ENCODE results near the gene USP7.
"Not testable (repeated sequence)": the region's sequence is repeated elsewhere in the genome, so short reads cannot be mapped to it uniquely, and the experiment has no call there.

The USP7 gene

GRCh38 chr16:8886593-8887430 lies 76.9 kb downstream of the USP7 start:
- peak overlapping the region; percentile 71; the same call in 1 of the 2 replicates for H3K27ac ChIP-seq (ENCODE audit: low read depth, low read length)

GRCh38 chr16:8885674-8886592 lies 77.8 kb downstream of the USP7 start:
- Histone ChIP-seq H3K79me2 (ENCODE audit: control insufficient read depth, insufficient read depth, low read length, unreplicated experiment) (no peaks in the 10 kb centered on the region), H3K36me3 (ENCODE audit: insufficient read depth, low read length) (0 out of 2 replicates have a peak, but pooled peaks cover 3% of the 10 kb centered on the region), H3K27ac (ENCODE audit: low read depth, low read length) (peak overlapping the region; percentile 71), H2AFZ (ENCODE audit: low read length, unreplicated experiment) (no peak overlapping the region), H3K4me3 (ENCODE audit: low read depth, low read length) (no peak overlapping the region), H3K27me3 (ENCODE audit: insufficient read depth, low read length) (no peaks in the 10 kb centered on the region), H3K4me1 (ENCODE audit: control insufficient read depth, insufficient read depth, low read length, unreplicated experiment) (peaks cover 44% of the 10 kb centered on the region)

More at GRCh38 chr16:8886593-8887430, 76.9 kb downstream of the USP7 start:
- no peaks in the 10 kb centered on the region for H3K27me3 ChIP-seq (ENCODE audit: insufficient read depth, low read length)
- peaks cover 44% of the 10 kb centered on the region for H3K4me1 ChIP-seq (ENCODE audit: control insufficient read depth, insufficient read depth, low read length, unreplicated experiment)
- no peaks in the 10 kb centered on the region for H3K79me2 ChIP-seq (ENCODE audit: control insufficient read depth, insufficient read depth, low read length, unreplicated experiment)
- H3K36me3 ChIP-seq (ENCODE audit: insufficient read depth, low read length), result 0 out of 2 replicates have a peak, but pooled peaks cover 3% of the 10 kb centered on the region
- H2AFZ ChIP-seq (ENCODE audit: low read length, unreplicated experiment), result no peak overlapping the region
- no peak overlapping the region for H3K4me3 ChIP-seq (ENCODE audit: low read depth, low read length)

- no peaks in the 10 kb centered on the region for H3K27me3 ChIP-seq (ENCODE audit: insufficient read depth, low read length)
- H3K4me3 ChIP-seq (ENCODE audit: low read depth, low read length), result no peak overlapping the region
- no peak overlapping the region for H2AFZ ChIP-seq (ENCODE audit: low read length, unreplicated experiment)
- H3K36me3 ChIP-seq (ENCODE audit: insufficient read depth, low read length), result no peaks in the 10 kb centered on the region
- H3K4me1 ChIP-seq (ENCODE audit: control insufficient read depth, insufficient read depth, low read length, unreplicated experiment), result peaks cover 49% of the 10 kb centered on the region
- no peak overlapping the region for H3K27ac ChIP-seq (ENCODE audit: low read depth, low read length)
- H3K79me2 ChIP-seq (ENCODE audit: control insufficient read depth, insufficient read depth, low read length, unreplicated experiment), result no peaks in the 10 kb centered on the region
Measured at GRCh38 chr16:8882725-8883377, 80.9 kb downstream of the USP7 start.

- H3K27me3 ChIP-seq (ENCODE audit: insufficient read depth, low read length), result no peaks in the 10 kb centered on the region
- no peaks in the 10 kb centered on the region for H3K79me2 ChIP-seq (ENCODE audit: control insufficient read depth, insufficient read depth, low read length, unreplicated experiment)
- no peak within 1 kb of the TSS for H3K27ac ChIP-seq (ENCODE audit: low read depth, low read length)
- peaks cover 46% of the 10 kb centered on the region for H3K4me1 ChIP-seq (ENCODE audit: control insufficient read depth, insufficient read depth, low read length, unreplicated experiment)
- H3K4me3 ChIP-seq (ENCODE audit: low read depth, low read length), result no peak within 1 kb of the TSS
- H2AFZ ChIP-seq (ENCODE audit: low read length, unreplicated experiment), result no peak within 1 kb of the TSS
- H3K36me3 ChIP-seq (ENCODE audit: insufficient read depth, low read length), result no peaks in the 10 kb centered on the region
Measured at GRCh38 chr16:8882041-8882617, 81.6 kb downstream of the USP7 start, which contains the start of gene LITAFD. TSS of gene LITAFD (plus strand) at chr16:8882351. CDS start at chr16:8884356, 2,005 bp downstream.

GRCh38 chr16:8880839-8881510 lies 82.7 kb downstream of the USP7 start:
- Histone ChIP-seq H3K36me3 (ENCODE audit: insufficient read depth, low read length) (no peaks in the 10 kb centered on the region), H2AFZ (ENCODE audit: low read length, unreplicated experiment) (no peak overlapping the region), H3K27me3 (ENCODE audit: insufficient read depth, low read length) (no peaks in the 10 kb centered on the region), H3K4me1 (ENCODE audit: control insufficient read depth, insufficient read depth, low read length, unreplicated experiment) (peaks cover 34% of the 10 kb centered on the region), H3K4me3 (ENCODE audit: low read depth, low read length) (no peak overlapping the region), H3K27ac (ENCODE audit: low read depth, low read length) (no peak overlapping the region), H3K79me2 (ENCODE audit: control insufficient read depth, insufficient read depth, low read length, unreplicated experiment) (no peaks in the 10 kb centered on the region)

GRCh38 chr16:8878523-8878911 lies 85.2 kb downstream of the USP7 start:
- Histone ChIP-seq H3K4me1 (ENCODE audit: control insufficient read depth, insufficient read depth, low read length, unreplicated experiment) (peaks cover 17% of the 10 kb centered on the region), H3K27ac (ENCODE audit: low read depth, low read length) (peak overlapping the region; percentile 62), H3K79me2 (ENCODE audit: control insufficient read depth, insufficient read depth, low read length, unreplicated experiment) (no peaks in the 10 kb centered on the region), H3K36me3 (ENCODE audit: insufficient read depth, low read length) (no peaks in the 10 kb centered on the region), H2AFZ (ENCODE audit: low read length, unreplicated experiment) (peak overlapping the region; percentile 32), H3K27me3 (ENCODE audit: insufficient read depth, low read length) (no peaks in the 10 kb centered on the region), H3K4me3 (ENCODE audit: low read depth, low read length) (no peak overlapping the region)

GRCh38 chr16:8877894-8878522 lies 85.7 kb downstream of the USP7 start:
- Histone ChIP-seq H3K27me3 (ENCODE audit: insufficient read depth, low read length) (no peaks in the 10 kb centered on the region), H3K36me3 (ENCODE audit: insufficient read depth, low read length) (no peaks in the 10 kb centered on the region), H3K4me1 (ENCODE audit: control insufficient read depth, insufficient read depth, low read length, unreplicated experiment) (peaks cover 17% of the 10 kb centered on the region), H2AFZ (ENCODE audit: low read length, unreplicated experiment) (no peak overlapping the region), H3K79me2 (ENCODE audit: control insufficient read depth, insufficient read depth, low read length, unreplicated experiment) (no peaks in the 10 kb centered on the region), H3K27ac (ENCODE audit: low read depth, low read length) (peak overlapping the region; percentile 62; the same call in 1 of the 2 replicates), H3K4me3 (ENCODE audit: low read depth, low read length) (no peak overlapping the region)

GRCh38 chr16:8875317-8875716 lies 88.4 kb downstream of the USP7 start:
- not testable (repeated sequence) for H3K4me3 ChIP-seq (ENCODE audit: low read depth, low read length); H3K36me3 ChIP-seq (ENCODE audit: insufficient read depth, low read length); H3K27ac ChIP-seq (ENCODE audit: low read depth, low read length); H3K79me2 ChIP-seq (ENCODE audit: control insufficient read depth, insufficient read depth, low read length, unreplicated experiment); H3K27me3 ChIP-seq (ENCODE audit: insufficient read depth, low read length); H2AFZ ChIP-seq (ENCODE audit: low read length, unreplicated experiment)
- H3K4me1 ChIP-seq (ENCODE audit: control insufficient read depth, insufficient read depth, low read length, unreplicated experiment), result peaks cover 27% of the 10 kb centered on the region

- H3K36me3 ChIP-seq (ENCODE audit: insufficient read depth, low read length), result no peaks in the 10 kb centered on the region
- H2AFZ ChIP-seq (ENCODE audit: low read length, unreplicated experiment), result no peak overlapping the region
- no peaks in the 10 kb centered on the region for H3K79me2 ChIP-seq (ENCODE audit: control insufficient read depth, insufficient read depth, low read length, unreplicated experiment)
- H3K4me3 ChIP-seq (ENCODE audit: low read depth, low read length), result no peak overlapping the region
- H3K27ac ChIP-seq (ENCODE audit: low read depth, low read length), result no peak overlapping the region
- H3K27me3 ChIP-seq (ENCODE audit: insufficient read depth, low read length), result no peaks in the 10 kb centered on the region
- peaks cover 26% of the 10 kb centered on the region for H3K4me1 ChIP-seq (ENCODE audit: control insufficient read depth, insufficient read depth, low read length, unreplicated experiment)
Measured at GRCh38 chr16:8874388-8874787, 89.3 kb downstream of the USP7 start.

All from ACC112 (cell line).